Smooth muscle cell (in vitro differentiated cells): Measurements from ENCODE around the gene PERM1. TPM values are rescaled to one million over a fixed set of nuclear protein-coding genes. Genes with fewer than 3 reads are reported as not detected.

Experiments used
- DNase-seq: peaks from one replicate; lab custom pipeline; 2025; ENCODE audit not compliant: unreplicated experiment; lab: John Stamatoyannopoulos, UW
- H2AFZ ChIP-seq: fragments of 200-600 bp; sonication (generic); 2 replicates; pipeline ENCODE4 v1.6.0; 2016; ENCODE audit warnings: antibody characterized with exemption, low read depth, mild to moderate bottlenecking
- H3F3A ChIP-seq: fragments of 200-600 bp; sonication (generic); 2 replicates; pipeline ENCODE4 v1.6.0; 2017; ENCODE audit warnings: antibody characterized with exemption, low read depth
- H3K27ac ChIP-seq: fragments of 200-600 bp; sonication (generic); 2 replicates; pipeline ENCODE4 v1.5.1; 2016; ENCODE audit warnings: low read depth, mild to moderate bottlenecking
- H3K27me3 ChIP-seq: fragments of 200-600 bp; sonication (generic); 2 replicates; pipeline ENCODE4 v1.6.1; 2016; ENCODE audit warnings: low read depth, mild to moderate bottlenecking
- H3K36me3 ChIP-seq: fragments of 200-600 bp; sonication (generic); 2 replicates; pipeline ENCODE4 v1.5.1; 2016; ENCODE audit warnings: low read depth
- H3K4me1 ChIP-seq: fragments of 200-600 bp; sonication (generic); 2 replicates; pipeline ENCODE4 v1.5.1; 2016; ENCODE audit warnings: low read depth
- H3K4me2 ChIP-seq: fragments of 200-600 bp; sonication (generic); 2 replicates; pipeline ENCODE4 v1.6.0; 2016; ENCODE audit warnings: mild to moderate bottlenecking
- H3K4me3 ChIP-seq: fragments of 200-600 bp; sonication (generic); 2 replicates; pipeline ENCODE4 v1.5.1; 2016; ENCODE audit warnings: mild to moderate bottlenecking
- H3K79me2 ChIP-seq: fragments of 200-600 bp; sonication (generic); 2 replicates; pipeline ENCODE4 v1.6.0; 2016; ENCODE audit warnings: low read depth, mild to moderate bottlenecking
- H3K9ac ChIP-seq: fragments of 200-600 bp; sonication (generic); 2 replicates; pipeline ENCODE4 v1.6.0; 2016; ENCODE audit warnings: low read depth
- H3K9me3 ChIP-seq: fragments of 200-600 bp; sonication (generic); replicated peaks from 2 replicates; pipeline ENCODE4 v1.5.1; 2016; ENCODE audit warnings: low read depth
- H4K20me1 ChIP-seq: fragments of 200-600 bp; sonication (generic); 2 replicates; pipeline ENCODE4 v1.6.0; 2016; ENCODE audit warnings: low read depth
- WGBS: methylation state at CpG from one replicate; pipeline ENCODE4 v1.1.7; 2016; ENCODE audit warnings: low lambda C conversion rate; 5-methylcytosine and 5-hydroxymethylcytosine counted together
- polyA plus RNA-seq: library from polyadenylated mRNA; unstranded; fragments of >200 nt; fragmentation: Nextera tagmentation; extraction: Ambion mirVana; gene quantifications from 2 replicates; pipeline ENCODE4 v1.2.1, GENCODE V29; 2016
- total RNA-seq: library from RNA; depleted of rRNA; stranded (reverse); fragments of >200 nt; gene quantifications from 2 replicates; pipeline ENCODE4 v1.2.3, GENCODE V29; 2014
- TF ChIP-seq, protein P1 (sequence below): fragments of 200-600 bp; sonication (generic); IDR thresholded peaks from 2 replicates; pipeline ENCODE4 v1.5.1; 2017; ENCODE audit warnings: borderline replicate concordance, mild to moderate bottlenecking, antibody characterized with exemption; ENCODE audit not compliant: insufficient read depth, poor library complexity, severe bottlenecking

The PERM1 gene
- total and polyA plus RNA-seq, 2 experiments from 2014 or later, result 2.6 TPM; not detected in 1

GRCh38 chr1:970973-971730 is 10.7 kb downstream of the PERM1 start:
- TF ChIP-seq, protein P1, sequence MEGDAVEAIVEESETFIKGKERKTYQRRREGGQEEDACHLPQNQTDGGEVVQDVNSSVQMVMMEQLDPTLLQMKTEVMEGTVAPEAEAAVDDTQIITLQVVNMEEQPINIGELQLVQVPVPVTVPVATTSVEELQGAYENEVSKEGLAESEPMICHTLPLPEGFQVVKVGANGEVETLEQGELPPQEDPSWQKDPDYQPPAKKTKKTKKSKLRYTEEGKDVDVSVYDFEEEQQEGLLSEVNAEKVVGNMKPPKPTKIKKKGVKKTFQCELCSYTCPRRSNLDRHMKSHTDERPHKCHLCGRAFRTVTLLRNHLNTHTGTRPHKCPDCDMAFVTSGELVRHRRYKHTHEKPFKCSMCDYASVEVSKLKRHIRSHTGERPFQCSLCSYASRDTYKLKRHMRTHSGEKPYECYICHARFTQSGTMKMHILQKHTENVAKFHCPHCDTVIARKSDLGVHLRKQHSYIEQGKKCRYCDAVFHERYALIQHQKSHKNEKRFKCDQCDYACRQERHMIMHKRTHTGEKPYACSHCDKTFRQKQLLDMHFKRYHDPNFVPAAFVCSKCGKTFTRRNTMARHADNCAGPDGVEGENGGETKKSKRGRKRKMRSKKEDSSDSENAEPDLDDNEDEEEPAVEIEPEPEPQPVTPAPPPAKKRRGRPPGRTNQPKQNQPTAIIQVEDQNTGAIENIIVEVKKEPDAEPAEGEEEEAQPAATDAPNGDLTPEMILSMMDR, result no peak
- Histone ChIP-seq H3K79me2 (no peaks in the 10 kb centered on the region), H3K4me3 (no peak overlapping the region), H3K27ac (no peak overlapping the region), H3K9me3 (no peaks in the 10 kb centered on the region), H3K36me3 (no peaks in the 10 kb centered on the region), H3K9ac (no peak overlapping the region), H2AFZ (no peak overlapping the region), H3K27me3 (peaks cover 9% of the 10 kb centered on the region), H3F3A (no peaks in the 10 kb centered on the region), H3K4me1 (peaks cover 4% of the 10 kb centered on the region), H3K4me2 (no peak overlapping the region), H4K20me1 (no peaks in the 10 kb centered on the region)
- DNase-seq, result no peak
- WGBS, result 90% methylated on average over 14 of the region's 42 CpGs

DNA sequence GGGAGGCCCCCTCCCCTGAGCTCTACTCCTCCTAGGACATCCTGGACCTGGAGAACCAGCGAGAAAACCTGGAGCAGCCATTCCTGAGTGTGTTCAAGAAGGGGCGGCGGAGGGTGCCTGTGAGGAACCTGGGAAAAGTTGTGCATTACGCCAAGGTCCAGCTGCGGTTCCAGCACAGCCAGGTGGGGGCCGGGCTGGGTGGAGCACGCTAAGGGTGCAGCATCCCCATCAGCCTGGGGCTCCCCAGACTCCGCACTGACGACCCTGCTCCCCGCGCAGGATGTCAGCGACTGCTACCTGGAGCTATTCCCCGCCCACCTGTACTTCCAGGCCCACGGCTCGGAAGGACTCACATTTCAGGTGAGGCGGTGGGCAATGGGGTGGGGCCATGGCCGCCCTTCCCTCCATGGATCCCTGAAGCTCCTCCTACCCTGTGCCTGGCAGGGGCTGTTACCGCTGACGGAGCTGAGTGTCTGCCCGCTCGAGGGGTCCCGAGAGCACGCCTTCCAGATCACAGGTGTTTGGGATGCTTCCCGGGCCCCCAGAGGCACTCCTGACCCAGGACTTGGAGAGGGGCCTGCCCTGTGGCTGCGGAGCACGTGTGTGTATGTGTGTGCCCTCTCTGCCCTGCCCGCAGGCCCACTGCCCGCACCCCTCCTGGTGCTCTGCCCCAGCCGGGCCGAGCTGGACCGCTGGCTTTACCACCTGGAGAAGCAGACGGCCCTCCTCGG is 11.5 kb downstream of the PERM1 start:
- WGBS, result 65% methylated on average over 26 of the region's 33 CpGs

DNA sequence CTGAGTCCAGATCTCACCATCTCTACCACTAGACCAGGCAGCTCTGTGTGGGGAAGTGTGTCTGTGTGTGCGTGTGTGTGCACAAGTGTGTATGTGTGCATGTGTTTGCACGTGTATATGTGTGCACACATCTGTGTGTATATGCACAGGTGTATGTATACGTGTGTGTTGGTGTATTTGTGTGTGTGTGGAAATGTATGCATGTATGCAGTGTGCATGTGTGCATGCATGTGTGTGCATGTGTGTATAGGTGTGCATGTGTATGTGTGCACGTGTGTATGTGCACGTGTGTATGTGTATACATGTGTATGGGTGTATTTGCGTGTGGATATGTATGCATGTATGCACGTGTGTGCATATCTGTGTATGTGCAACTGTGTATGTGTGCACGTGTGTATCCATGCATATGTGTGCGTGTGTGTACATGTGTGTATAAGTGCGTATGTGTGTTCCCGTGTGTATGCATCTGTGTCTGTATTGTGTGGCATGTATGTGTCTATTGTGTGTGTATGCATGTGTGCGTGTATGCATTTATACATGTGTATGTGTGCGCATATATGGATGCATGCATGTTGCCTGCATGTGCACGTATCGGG is 12.5 kb downstream of the PERM1 start:
- no peak for DNase-seq
- H3K4me1 ChIP-seq, result peaks cover 7% of the 10 kb centered on the region
- H3K9me3 ChIP-seq, result no peaks in the 10 kb centered on the region
- no peak overlapping the region for H3K4me3 ChIP-seq
- H3K79me2 ChIP-seq, result no peaks in the 10 kb centered on the region
- no peak overlapping the region for H3K9ac ChIP-seq
- H3K27me3 ChIP-seq, result peaks cover 9% of the 10 kb centered on the region
- H3K36me3 ChIP-seq, result no peaks in the 10 kb centered on the region
- H3F3A ChIP-seq, result no peaks in the 10 kb centered on the region
- WGBS, result 81% methylated on average over 15 of the region's 15 CpGs
- H3K4me2 ChIP-seq, result no peak overlapping the region
- TF ChIP-seq, protein P1, result no peak
- H4K20me1 ChIP-seq, result no peaks in the 10 kb centered on the region
- no peak overlapping the region for H3K27ac ChIP-seq
- H2AFZ ChIP-seq, result no peak overlapping the region

More for the DNA sequence above, 11.5 kb downstream of the PERM1 start:
- peaks cover 7% of the 10 kb centered on the region for H3K4me1 ChIP-seq
- no peaks in the 10 kb centered on the region for H3K79me2 ChIP-seq
- no peaks in the 10 kb centered on the region for H3K9me3 ChIP-seq
- H3K4me2 ChIP-seq, result no peak overlapping the region
- DNase-seq, result no peak
- no peak overlapping the region for H3K27ac ChIP-seq
- TF ChIP-seq, protein P1, result no peak
- no peak overlapping the region for H3K9ac ChIP-seq
- peaks cover 9% of the 10 kb centered on the region for H3K27me3 ChIP-seq
- H3F3A ChIP-seq, result no peaks in the 10 kb centered on the region
- H3K36me3 ChIP-seq, result no peaks in the 10 kb centered on the region
- no peak overlapping the region for H2AFZ ChIP-seq
- no peaks in the 10 kb centered on the region for H4K20me1 ChIP-seq
- H3K4me3 ChIP-seq, result no peak overlapping the region
